Psoas muscle (tissue), 8 donors: ENCODE measurements around the gene SLC39A10. TPM values are rescaled to one million over a fixed set of nuclear protein-coding genes. Genes with fewer than 3 reads are reported as not detected.

Experiments used
- ATAC-seq, 4 donors: fragments of 200-7000 bp; cut with Tn5 transposase; one replicate each; pipeline ENCODE4 v1.9.1; 2020; ENCODE audit warnings: moderate library complexity in 3 of 4, mild to moderate bottlenecking in 2 of 4
- DNase-seq, 2 donors: peaks; one replicate each; pipeline ENCODE4 v3.0.0-alpha.2; 2020
- H3K27ac ChIP-seq: fragments of 200-600 bp; one replicate; pipeline ENCODE4 v1.8.0; 2022
- H3K27me3 ChIP-seq, 3 donors: fragments of 200-600 bp in 1 of 3; one replicate each; pipeline versions ENCODE4 v1.6.1 to v1.8.0; 2013 to 2022; ENCODE audit warnings: low read length in 2 of 3, mild to moderate bottlenecking in 2 of 3, moderate library complexity in 1 of 3; ENCODE audit not compliant: insufficient read depth in 3 of 3
- H3K36me3 ChIP-seq, 2 donors: fragments of 200-600 bp in 1 of 2; one replicate each; pipeline versions ENCODE4 v1.6.1 to v1.8.0; 2013 to 2022; ENCODE audit warnings: low read depth in 1 of 2, mild to moderate bottlenecking in 1 of 2, moderate library complexity in 1 of 2; ENCODE audit not compliant: insufficient read depth in 1 of 2
- H3K4me1 ChIP-seq: fragments of 200-600 bp; one replicate; pipeline ENCODE4 v1.8.0; 2022
- H3K4me3 ChIP-seq: fragments of 200-600 bp; one replicate; pipeline ENCODE4 v1.8.0; 2022; ENCODE audit warnings: mild to moderate bottlenecking
- H3K9me3 ChIP-seq: fragments of 200-600 bp; one replicate; pipeline ENCODE4 v1.8.0; 2022
- CTCF ChIP-seq: fragments of 200-600 bp; IDR thresholded peaks from one replicate; pipeline ENCODE4 v1.8.0; 2022; ENCODE audit warnings: antibody characterized with exemption
- WGBS, 3 donors: extraction: QIAGEN DNeasy Blood & Tissue Kit; methylation state at CpG; one replicate each; pipeline versions ENCODE4 v1.1.6 to v1.1.7; 2013; 5-methylcytosine and 5-hydroxymethylcytosine counted together
- intact Hi-C, 2 donors: fragments of 100-400 bp; cut with DNase I; formaldehyde crosslinking; loops; one replicate each; pipeline versions ENCODE4 v1.11.0 to v1.14.2; 2022
- polyA plus RNA-seq, 3 donors: library from polyadenylated mRNA; stranded (reverse); fragments of 200-250 nt; gene quantifications; one replicate each; pipeline ENCODE4 v1.2.3, GENCODE V29; 2013
- total RNA-seq, 4 donors: library from RNA; stranded (reverse); fragmentation: NEBNext Ultra II Directional in 2 of 4; extraction: Animal tissue kit (Norgen Biotek cat#: 25700) in 2 of 4; gene quantifications; one replicate each; pipeline versions ENCODE4 v1.2.1 to v1.2.4, GENCODE V29; 2021 to 2023
- donor health status: healthy with polysubstance abuse.
- donor health status: DM: no; HTN: no; CAD: no; lungs with moderate emphysema.
- donor health status: Bipolar disorder and iron deficiency.
- donor health status: healthy.
- donor health status: DM: yes; HTN: yes; CAD: no.
- donor health status: DM: no; HTN: no; CAD: no.
- donor health status: DM: no; HTN: no; CAD: no.
- donor health status: DM: yes; HTN: yes; CAD: no.

SLC39A10 gene
- total and polyA plus RNA-seq, 7 donors: 0.98 to 7.7 (median 3.8) TPM

GRCh38 chr2:195722075-195722474 lies 65.0 kb downstream of the SLC39A10 start:
- Histone ChIP-seq H3K4me3 (no peak overlapping the region), H3K9me3 (no peaks in the 10 kb centered on the region), H3K36me3 (peaks cover 0 to 30% of the 10 kb centered on the region in 2 donors), H3K4me1 (no peaks in the 10 kb centered on the region), H3K27ac (no peak overlapping the region), H3K27me3 (no peaks in the 10 kb centered on the region)
- intact Hi-C loops: no loop called here
- ATAC-seq (no peak), DNase-seq (no peak)
- WGBS, 3 donors: 97% methylated on average over 1 of the region's 1 CpG
- TF ChIP-seq CTCF: no peak

- Histone ChIP-seq H3K4me1 (no peaks in the 10 kb centered on the region), H3K27ac (no peak overlapping the region), H3K9me3 (no peaks in the 10 kb centered on the region), H3K36me3 (peaks cover 0 to 25% of the 10 kb centered on the region in 2 donors), H3K4me3 (no peak overlapping the region), H3K27me3 (no peaks in the 10 kb centered on the region)
- no peak for TF ChIP-seq CTCF
- no peak for ATAC-seq
- intact Hi-C loops: no loop called here
- DNase-seq: no peak
- WGBS, 3 donors: 76 to 79% (median 78%) methylated on average over 4 of the region's 4 CpGs
Observed at GRCh38 chr2:195727106-195727505, 70.1 kb downstream of the SLC39A10 start.

GRCh38 chr2:195730912-195731311 lies 73.9 kb downstream of the SLC39A10 start:
- intact Hi-C loops: no loop called here

GRCh38 chr2:195732574-195732973 lies 75.5 kb downstream of the SLC39A10 start:
- Histone ChIP-seq H3K9me3 (no peaks in the 10 kb centered on the region), H3K27me3 (no peaks in the 10 kb centered on the region), H3K27ac (no peak overlapping the region), H3K36me3 (peaks cover 0 to 20% of the 10 kb centered on the region in 2 donors), H3K4me1 (no peaks in the 10 kb centered on the region), H3K4me3 (no peak overlapping the region)
- no peak for DNase-seq
- ATAC-seq: no peak
- no peak for TF ChIP-seq CTCF
- intact Hi-C loops: no loop called here
- WGBS, 3 donors: 85 to 94% (median 93%) methylated on average over 1 of the region's 1 CpG

More at GRCh38 chr2:195730912-195731311, 73.9 kb downstream of the SLC39A10 start:
- WGBS, 3 donors: 95 to 98% (median 97%) methylated on average over 3 of the region's 3 CpGs
- no peak for ATAC-seq
- Histone ChIP-seq H3K4me3 (no peak overlapping the region), H3K4me1 (no peaks in the 10 kb centered on the region), H3K27me3 (no peaks in the 10 kb centered on the region), H3K27ac (no peak overlapping the region), H3K9me3 (no peaks in the 10 kb centered on the region), H3K36me3 (peaks cover 0 to 20% of the 10 kb centered on the region in 2 donors)
- TF ChIP-seq CTCF: no peak
- DNase-seq: no peak

GRCh38 chr2:195733831-195734230 lies 76.8 kb downstream of the SLC39A10 start:
- Histone ChIP-seq H3K36me3 (peaks cover 0 to 20% of the 10 kb centered on the region in 2 donors), H3K4me3 (no peak overlapping the region), H3K27ac (no peak overlapping the region), H3K9me3 (no peaks in the 10 kb centered on the region), H3K27me3 (no peaks in the 10 kb centered on the region), H3K4me1 (no peaks in the 10 kb centered on the region)
- DNase-seq (no peak), ATAC-seq (no peak)
- TF ChIP-seq CTCF: no peak
- intact Hi-C loops: no loop called here
